ENCODE data around the gene OTOGL.
"Not testable (repeated sequence)": the region's sequence is repeated elsewhere in the genome, so short reads cannot be mapped to it uniquely, and the experiment has no call there.

OTOGL gene

DNA sequence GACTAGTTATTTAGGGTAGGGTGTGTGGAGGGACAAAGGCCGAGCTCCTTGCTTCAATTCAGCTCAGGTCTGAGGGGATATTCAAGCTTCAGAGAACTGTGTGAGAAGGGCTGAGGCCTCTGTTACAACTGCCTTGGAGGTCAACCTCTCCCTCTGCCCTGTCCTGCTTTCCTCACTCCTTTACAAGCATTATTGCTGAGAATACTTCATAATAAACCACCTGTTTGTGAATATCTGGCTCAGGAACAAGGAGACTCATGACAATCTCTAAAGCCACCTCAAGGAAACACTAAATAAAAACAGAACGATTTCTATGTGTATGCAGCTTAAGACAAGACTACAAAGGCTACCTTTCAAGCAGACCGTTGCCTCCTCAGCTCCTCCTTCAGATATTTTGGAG lies 21.7 kb downstream of the OTOGL start:
- FAIRE-seq (no peak), DNase-seq (ENCODE audit: low spot score) (no peak)

DNA sequence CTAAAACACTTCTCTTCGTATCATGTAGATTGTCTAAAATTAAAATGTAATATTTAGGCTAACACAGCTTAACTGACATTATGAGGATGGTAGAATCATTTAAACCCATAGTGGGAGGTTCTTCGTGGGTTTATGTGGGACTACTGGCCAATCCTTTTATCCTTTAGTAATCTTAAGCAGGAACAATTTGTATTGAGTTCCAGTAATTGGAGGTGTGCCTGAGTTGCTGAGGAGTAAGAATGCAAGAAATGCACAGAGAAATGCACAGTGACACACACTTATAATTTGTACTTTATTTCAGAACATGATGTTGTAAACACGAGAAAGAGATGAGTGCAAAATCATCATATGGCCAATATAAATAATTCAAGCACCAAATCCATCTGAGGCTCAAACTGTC lies 22.3 kb downstream of the OTOGL start:
- FAIRE-seq (no peak), DNase-seq (ENCODE audit: low spot score) (no peak)

DNA sequence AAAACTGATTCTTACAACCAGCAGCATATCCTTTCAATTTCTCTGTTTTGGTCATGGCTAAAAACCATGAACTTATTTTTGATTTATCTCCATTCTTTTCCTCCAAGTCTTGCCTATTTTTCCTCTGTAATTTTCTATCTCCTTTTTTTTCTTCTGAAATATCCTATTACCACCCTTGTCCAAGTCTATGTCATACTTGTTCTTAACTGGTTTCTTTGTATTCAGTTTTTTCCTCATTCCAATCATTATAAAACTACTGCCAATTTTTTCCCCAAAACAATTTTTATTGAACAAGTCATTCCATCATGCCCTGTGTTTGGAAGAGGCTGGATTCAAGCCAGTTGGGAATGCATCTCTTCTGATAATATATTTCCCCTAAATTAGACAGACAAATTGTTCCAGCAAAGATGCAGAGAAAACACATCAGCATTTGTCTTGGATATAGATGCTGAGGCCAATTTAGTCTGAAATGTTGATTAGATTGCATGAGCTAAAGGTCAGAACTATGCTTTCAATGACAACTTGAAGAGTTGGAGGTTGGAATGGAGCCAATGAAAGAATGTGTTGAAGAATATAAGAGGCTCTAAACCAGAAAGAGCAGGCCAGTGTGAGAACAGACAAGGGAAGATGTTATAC lies 30.7 kb downstream of the OTOGL start:
- DNase-seq (ENCODE audit: low spot score): no peak
- FAIRE-seq: no peak

DNA sequence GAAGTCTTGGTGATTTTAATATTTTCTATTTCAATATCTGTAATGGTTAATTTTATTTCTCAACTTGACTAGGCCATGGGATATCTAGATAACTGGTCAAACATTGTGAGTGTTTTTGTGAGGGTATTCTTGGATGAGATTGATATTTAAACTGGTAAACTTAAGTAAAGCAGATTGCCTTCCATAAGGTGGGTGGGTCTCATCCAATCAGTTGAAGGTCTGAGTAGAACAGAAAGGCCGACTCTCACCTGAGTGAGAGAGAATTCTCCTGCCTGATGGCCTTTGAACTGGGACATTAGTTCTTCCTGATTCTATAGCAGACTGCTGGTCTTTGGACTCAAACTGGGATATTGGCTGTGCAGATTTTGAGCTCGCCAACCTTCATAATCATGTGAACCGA lies 36.3 kb downstream of the OTOGL start:
- no peak for FAIRE-seq
- no peak for DNase-seq (ENCODE audit: low spot score)

DNA sequence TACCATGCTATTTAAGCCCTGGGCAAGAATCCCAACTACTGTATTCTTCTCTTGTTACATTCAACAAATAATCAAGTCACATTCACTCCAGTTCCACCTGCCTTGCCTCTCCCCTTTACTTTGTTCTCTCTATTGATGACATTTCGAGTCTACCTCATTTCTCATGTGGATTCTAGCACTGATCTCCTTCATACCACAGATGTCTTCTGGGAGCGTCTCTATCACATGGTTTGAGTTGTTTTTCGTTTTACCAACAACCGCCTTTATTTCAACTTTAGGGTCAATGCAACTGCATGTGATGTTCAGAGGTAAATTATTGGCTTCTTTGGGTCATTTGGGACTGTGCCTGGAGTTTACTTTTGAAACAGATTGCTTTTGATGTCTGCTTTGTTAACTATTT lies 40.7 kb downstream of the OTOGL start:
- FAIRE-seq (no peak), DNase-seq (ENCODE audit: low spot score) (no peak)

DNA sequence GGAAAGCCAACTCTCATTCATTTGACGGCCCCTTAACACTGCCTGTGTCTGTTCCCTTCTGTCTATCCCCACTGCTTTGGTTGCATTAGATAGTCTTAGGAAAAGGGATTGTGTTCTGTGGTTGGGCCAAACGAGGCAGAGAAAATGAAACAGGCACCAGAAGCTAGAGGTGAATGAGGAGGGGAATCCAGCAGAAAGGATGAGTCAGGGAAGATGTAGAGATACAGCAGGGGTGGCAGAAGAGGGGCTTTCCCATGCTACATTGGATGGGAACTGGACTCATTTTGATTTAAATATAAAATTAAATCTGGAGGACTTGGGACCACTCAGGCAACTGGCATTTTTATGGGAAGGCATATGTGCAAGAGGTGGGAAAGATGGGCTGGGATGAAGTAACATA lies 43.3 kb downstream of the OTOGL start:
- FAIRE-seq (no peak), DNase-seq (ENCODE audit: low spot score) (no peak)

DNA sequence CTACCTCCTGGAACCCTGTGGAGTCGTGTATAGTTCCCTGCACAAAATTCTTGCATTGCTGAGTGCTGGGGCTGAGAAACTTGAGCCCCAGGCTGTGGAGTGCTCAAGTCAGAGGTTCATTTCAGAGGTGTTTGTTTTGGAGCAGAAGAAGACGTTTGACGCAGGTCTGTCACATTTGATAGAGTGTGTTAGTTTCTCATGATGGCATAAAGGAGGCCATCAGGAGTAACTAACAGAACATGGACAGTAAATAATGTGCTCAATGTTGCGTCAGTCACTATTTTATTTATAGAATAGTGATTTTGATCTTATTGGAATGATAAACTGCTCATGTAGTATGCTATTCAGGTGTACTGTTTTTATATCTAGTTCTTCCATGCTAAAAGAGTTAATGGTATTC lies 44.2 kb downstream of the OTOGL start:
- DNase-seq (ENCODE audit: low spot score) (no peak), FAIRE-seq (no peak)

DNA sequence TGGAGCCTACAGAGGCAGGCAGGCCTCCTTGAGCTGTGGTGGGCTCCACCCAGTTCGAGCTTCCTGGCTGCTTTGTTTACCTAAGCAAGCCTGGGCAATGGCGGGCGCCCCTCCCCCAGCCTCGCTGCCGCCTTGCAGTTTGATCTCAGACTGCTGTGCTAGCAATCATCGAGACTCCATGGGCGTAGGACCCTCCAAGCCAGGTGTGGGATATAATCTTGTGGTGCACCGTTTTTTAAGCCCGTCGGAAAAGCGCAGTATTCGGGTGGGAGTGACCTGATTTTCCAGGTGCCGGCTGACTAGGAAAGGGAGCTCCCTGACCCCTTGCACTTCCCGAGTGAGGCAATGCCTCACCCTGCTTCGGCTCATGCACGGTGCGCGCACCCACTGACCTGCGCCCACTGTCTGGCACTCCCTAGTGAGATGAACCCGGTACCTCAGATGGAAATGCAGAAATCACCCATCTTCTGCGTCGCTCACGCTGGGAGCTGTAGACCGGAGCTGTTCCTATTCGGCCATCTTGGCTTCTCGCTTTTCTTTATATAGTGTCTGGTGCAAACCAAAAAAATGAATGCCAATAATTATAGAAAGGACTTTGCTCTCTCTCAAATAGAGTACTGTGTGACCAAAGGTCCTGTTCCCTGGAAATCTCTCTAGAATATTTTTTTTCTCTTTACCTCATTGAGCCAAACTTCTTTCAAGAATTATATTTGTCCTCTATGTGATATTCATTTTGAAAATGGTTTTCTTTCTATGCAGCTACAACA lies 50.4 kb downstream of the OTOGL start:
- not testable (repeated sequence) for FAIRE-seq

DNA sequence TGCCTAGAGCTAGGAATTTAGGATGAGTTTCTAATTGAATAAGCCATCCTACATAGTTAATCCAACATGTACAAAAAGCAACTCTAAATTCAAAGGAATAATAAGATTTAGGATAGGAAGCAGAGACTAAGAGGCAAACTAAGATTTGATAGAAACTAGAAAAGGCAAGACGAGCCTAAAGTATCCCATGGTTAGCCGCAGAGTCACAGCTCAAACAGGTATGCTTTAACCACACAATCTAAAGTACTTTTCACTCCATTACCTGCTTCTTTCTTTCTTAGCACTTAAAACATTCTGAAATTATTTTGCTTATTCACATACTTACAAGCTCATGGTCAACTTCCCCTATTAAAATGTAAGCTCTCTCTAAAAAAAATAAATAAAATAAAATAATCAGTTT lies 51.8 kb downstream of the OTOGL start:
- FAIRE-seq: no peak
- no peak for DNase-seq (ENCODE audit: low spot score)

More for the DNA sequence above, 50.4 kb downstream of the OTOGL start:
- not testable (repeated sequence) for DNase-seq (ENCODE audit: low spot score)

DNA sequence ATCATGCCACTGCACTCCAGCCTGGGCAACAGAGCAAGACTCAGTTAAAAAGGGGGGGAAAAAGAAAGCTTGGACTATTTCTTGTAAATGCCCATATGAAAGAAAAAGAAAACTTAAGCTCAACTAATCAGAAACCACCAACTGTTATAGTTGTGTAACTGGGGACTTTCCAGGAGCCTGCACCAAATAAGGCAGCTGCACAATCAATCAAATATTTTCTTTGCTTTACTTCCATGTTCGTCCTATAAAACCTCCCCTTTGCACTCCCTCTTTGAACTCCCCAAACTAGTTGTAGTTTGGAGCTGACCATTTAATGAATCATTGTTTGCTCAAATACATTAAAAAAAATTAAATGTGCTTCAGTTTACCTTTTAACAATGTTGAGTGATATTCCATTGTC lies 54.9 kb downstream of the OTOGL start:
- DNase-seq (ENCODE audit: low spot score) (no peak), FAIRE-seq (no peak)

DNA sequence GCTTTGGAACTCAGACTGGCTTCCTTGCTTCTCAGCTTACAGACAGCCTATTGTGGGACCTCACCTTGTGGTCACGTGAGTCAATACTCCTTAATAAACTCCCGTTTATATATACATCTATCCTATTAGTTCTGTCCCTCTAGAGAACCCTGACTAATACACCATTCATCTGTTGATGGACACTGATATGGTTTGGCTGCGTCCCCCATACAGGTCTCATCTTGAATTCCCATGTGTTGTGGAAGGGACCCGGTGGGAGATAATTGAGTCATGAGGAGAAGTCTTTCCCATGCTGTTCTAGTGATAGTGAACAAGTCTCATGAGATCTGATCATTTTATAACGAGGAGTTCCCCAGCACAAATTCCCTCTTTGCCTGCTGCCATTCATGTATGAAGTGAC lies 57.0 kb downstream of the OTOGL start:
- FAIRE-seq (no peak), DNase-seq (ENCODE audit: low spot score) (no peak)

DNA sequence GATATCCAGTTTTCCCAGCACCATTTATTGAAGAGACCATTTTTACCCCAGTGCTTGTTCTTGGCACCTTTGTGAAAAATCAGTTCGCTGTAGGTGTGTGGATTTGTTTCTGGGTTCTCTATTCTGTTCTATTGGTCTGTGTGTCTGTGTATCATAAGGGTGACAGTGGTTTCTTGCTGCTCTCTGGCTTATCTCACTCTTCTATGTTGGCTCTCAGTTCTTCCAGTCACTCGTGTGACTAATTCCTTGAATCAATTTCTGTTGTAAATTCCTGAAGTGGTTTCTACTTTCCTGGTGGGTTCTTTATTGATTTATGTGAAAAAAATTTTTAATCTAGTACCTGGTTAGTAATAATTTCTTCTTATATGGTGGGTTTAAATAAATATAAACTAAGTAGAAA lies 58.3 kb downstream of the OTOGL start:
- DNase-seq (ENCODE audit: low spot score): no peak
- no peak for FAIRE-seq

DNA sequence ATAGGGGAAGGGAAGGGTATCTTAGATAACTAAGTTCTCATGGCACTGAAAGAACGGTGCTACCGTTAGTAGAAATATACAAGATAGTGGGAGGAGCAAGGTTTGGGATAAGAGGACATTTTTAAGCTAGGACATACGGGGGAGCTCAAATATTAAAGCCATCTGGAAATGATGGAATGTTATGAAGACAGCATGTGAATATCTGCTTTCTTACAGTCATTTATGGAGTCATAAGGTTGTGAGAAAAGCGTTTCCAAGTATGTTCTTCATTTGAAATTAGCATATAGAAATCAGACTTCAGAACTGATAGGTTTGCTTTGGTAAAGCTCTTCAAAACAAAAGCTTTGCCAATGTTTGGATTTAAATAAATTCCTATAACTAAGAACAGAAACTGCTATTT lies 62.3 kb downstream of the OTOGL start:
- no peak for DNase-seq (ENCODE audit: low spot score)
- no peak for FAIRE-seq

DNA sequence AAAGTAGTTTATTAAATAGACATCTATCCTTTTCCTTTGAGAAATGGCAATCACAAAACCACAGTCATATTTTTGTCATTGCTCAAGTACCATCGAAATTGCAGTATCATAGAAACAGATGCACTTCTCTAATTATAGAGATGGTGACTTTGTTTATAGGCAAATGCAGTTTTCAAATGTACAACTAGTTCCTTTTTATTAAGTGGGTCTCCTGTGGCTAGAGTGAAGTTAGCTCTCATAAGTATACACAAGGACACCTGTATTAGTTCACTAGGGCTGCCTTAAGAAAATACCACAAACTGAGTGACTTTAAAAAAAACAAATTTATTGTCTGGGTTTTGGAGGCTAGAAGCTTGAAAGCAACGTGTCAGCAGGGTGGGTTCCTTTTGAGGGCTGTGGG lies 62.8 kb downstream of the OTOGL start:
- DNase-seq (ENCODE audit: low spot score) (no peak), FAIRE-seq (no peak)

DNA sequence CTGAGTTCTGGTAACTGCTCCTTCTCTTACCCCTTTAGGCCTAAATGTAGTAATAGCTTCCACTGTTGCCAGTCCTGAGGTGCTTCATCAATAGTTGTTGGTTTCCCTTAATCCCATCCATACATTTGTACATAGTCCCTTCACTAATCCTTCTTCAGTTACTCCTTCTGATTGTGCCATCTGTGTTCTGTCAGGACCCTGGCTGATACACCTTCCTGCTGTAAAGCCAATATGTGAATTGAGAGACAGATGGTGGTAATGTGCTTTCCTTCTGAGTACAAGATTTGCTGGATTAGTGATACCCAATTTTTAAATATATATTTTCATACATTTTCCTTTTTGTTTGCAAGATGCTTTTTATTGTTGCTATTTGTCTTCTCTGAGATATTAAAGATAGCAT lies 66.4 kb downstream of the OTOGL start:
- no peak for DNase-seq (ENCODE audit: low spot score)
- no peak for FAIRE-seq

DNA sequence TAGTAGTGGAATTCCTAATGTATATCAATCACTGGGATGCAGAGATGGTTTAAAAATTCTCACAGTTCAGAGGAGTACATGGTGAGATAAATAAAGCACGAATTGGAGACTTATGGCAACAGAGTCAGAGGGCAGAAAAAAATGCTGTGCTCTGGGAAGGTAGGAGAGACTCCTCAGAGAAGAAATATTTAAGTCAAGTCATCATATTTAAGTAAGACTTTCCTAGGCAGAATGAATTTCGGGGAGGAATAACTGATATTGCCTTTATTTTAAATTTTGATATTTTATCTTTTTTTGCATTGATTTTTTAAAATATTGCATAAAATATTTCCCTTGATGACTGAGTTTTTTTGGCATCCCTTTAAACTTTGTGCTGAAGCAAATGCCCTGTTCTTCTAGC lies 67.4 kb downstream of the OTOGL start:
- no peak for DNase-seq (ENCODE audit: low spot score)
- FAIRE-seq: no peak

DNA sequence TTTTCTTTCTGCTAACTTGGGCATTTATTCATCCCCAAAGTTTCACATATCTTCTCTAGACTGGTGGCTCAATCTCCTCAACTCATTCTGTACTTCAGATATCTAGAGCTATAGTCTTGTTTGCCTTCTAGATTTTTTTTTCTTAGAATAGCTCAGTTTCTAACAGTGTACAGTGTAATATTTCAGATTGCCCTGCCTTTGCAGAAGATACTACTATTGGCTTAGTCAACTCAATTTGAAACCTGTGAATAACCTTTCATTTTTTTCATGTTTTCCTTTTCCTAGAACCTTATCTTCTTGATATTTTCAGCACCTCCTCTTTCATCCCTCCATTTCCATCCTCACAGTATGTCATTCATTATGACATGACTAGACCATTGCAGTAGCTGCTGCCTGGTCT lies 69.6 kb downstream of the OTOGL start:
- no peak for DNase-seq (ENCODE audit: low spot score)
- no peak for FAIRE-seq

DNA sequence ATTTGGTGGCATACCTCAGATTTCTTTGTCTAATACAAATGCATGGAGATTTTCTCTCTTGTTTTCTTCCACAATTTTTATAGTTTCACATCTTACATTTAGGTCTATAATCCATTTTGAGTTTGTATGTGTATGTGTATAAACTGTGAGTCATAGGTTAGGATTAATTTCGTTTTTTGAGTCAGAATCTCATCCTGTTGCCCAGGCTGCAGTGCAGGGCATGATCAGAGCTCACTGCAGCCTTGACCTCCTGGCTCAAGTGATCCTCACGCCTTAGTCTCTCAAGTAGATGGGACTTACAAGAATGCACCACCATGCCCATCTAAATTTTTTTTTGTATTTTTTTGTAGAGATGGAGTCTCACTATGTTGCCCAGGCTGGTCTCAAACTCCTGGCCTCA lies 71.6 kb downstream of the OTOGL start:
- DNase-seq (ENCODE audit: low spot score): no peak
- FAIRE-seq: no peak

DNA sequence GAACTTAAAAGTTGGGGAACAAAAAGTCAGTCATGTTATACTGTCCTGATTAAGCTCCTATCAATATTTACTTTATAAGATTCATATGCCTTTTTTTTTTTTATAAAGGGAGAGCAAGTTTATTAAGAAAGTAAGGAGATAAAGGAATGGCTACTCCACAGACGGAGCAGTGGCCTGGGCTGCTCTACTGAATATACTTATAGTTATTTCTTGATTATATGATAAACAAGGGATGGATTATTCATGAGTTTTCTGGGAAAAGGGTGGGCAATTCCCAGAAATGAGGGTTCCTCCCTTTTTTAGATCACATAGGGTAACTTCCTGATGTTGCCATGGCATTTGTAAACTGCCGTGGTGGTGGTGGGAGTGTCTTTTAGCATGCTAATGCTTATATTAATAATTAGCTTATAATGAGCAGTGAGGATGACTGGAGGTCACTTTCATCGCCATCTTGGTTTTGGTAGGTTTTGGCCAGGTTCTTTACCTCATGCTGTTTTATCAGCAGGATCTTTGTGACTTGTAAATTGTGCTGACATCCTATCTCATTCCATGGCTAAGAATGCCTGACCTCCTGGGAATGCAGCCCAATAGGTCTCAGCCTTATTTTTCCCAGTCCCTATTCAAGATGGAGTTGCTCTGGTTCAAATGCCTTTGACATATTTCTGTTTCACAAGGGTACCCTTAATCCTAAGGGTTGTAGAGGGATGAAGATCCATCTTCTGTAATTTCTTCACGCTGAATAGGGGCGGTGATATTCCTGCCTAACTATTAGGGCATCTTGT lies 73.9 kb downstream of the OTOGL start:
- FAIRE-seq (no peak), DNase-seq (ENCODE audit: low spot score) (no peak)

DNA sequence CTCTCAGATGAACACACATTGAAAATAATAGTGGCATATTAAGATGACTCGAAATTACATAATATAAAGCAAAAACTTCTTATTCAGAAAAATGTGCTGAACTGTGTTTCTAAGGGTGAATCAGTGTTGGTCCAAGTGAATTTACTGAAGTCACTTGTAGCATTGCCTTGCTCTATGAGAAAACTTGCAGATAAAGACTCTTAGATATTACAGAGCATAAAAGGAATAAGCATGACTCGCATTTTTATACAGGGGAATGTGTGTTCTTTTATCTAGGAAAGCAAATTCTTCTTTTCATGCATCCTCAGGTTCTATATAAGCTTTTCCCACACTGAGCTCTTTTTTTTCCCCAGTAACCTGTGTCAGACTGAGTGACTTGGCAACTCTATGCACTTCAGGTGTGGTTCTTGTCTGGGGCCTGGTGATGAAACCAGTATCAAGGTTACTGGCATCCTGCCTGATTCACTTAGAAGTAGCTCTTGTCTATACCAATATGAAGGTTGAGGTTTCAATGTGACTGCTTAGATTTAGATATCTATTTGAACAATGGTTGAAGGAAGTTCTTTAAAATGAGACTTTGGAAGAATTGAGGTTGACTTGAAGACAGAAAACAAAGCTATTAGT lies 76.1 kb downstream of the OTOGL start:
- FAIRE-seq: no peak
- no peak for DNase-seq (ENCODE audit: low spot score)

DNA sequence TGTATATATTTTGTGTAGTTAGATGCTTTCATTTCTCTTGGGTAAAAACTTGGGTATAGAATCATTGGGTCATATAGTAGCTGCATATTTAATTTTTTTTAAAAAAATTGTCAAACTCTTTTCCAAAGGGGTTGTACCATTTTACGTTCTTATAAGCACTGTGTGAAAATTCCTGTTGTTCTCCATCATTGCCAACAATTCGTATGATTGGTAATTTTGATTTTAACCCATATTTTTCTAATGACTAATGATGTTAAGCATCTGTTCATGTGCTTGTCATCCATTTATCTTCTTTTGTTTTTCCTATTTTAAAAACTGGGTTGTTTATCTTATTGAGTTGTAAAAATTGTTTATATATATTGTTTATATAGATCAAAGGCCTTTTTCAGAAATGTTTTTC lies 77.4 kb downstream of the OTOGL start:
- no peak for FAIRE-seq
- DNase-seq (ENCODE audit: low spot score): no peak

DNA sequence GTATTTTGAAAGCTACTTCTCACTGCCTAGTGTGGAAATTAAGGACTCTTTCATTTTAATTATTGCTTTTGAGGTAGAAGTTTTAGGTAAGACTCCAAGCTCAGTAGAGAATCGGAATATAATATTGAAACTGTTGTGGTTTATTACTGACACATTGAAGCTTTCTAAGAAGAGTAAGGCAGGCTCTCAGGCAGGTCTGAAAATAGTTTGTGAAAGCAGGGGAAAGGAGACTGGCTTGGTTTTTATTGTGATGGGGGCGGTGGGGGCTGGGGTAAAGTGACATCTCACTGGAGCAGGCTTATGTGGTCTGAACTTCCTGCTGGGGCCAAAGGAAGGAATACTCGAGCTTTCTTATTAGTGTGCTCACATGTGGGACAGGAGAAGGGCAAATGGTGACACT lies 79.5 kb downstream of the OTOGL start:
- DNase-seq (ENCODE audit: low spot score): no peak
- FAIRE-seq: no peak

Measured in urothelium cell line (cell line).